ENCODE measurements around the gene PCDHA1.
A peak's percentile ranks its signal among the peaks of the same experiment; 100 is the strongest.

DNA sequence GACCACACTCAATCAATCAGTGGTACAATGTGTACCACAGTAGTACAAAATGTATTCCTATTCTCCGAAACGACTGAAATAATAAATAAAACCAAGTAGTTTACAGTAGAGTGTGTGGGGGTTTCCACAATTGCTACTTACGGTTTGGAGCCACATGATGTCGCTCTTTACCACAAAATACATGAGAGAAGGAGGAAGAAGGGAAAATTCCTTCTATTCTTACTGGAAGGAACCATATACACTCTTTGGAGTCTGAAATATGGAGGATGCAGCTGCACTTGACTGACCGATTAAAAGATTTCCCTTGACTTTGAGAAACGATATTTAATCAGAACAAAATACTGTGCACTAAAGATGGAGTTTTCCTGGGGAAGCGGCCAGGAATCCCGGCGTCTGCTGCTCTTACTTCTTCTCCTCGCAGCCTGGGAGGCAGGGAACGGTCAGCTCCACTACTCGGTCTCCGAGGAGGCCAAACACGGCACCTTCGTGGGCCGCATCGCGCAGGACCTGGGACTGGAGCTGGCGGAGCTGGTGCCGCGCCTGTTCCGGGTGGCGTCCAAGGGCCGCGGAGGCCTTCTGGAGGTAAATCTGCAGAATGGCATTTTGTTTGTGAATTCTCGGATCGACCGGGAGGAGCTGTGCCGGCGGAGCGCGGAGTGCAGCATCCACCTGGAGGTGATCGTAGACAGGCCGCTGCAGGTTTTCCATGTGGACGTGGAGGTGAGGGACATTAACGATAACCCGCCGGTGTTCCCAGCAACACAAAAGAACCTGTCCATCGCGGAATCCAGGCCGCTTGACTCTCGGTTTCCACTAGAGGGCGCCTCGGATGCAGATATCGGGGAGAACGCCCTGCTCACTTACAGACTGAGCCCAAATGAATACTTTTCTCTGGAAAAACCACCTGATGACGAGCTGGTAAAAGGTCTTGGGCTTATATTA, 21.2 kb downstream of the PCDHA1 start, which contains the start of gene PCDHA4:
- TF ChIP-seq, protein P1, sequence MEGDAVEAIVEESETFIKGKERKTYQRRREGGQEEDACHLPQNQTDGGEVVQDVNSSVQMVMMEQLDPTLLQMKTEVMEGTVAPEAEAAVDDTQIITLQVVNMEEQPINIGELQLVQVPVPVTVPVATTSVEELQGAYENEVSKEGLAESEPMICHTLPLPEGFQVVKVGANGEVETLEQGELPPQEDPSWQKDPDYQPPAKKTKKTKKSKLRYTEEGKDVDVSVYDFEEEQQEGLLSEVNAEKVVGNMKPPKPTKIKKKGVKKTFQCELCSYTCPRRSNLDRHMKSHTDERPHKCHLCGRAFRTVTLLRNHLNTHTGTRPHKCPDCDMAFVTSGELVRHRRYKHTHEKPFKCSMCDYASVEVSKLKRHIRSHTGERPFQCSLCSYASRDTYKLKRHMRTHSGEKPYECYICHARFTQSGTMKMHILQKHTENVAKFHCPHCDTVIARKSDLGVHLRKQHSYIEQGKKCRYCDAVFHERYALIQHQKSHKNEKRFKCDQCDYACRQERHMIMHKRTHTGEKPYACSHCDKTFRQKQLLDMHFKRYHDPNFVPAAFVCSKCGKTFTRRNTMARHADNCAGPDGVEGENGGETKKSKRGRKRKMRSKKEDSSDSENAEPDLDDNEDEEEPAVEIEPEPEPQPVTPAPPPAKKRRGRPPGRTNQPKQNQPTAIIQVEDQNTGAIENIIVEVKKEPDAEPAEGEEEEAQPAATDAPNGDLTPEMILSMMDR (IDR thresholded peaks at IDR 0.05): peak in 2 of 6 experiments; percentile 3 to 15
- TF ChIP-seq POLR2A (IDR thresholded peaks at IDR 0.05): no peak

Data from adrenal gland (tissue), 5 donors.